GM04503 (cell line): ENCODE measurements around the gene C19orf12.
"Not testable (repeated sequence)": the region's sequence is repeated elsewhere in the genome, so short reads cannot be mapped to it uniquely, and the experiment has no call there.

Experiments used
- DNase-seq: peaks from one replicate; pipeline ENCODE4 v3.0.0-alpha.2; 2012; ENCODE audit warnings: low read depth

C19orf12 gene

GRCh38 chr19:29675120-29675649 lies 39.9 kb downstream of the C19orf12 start:
- no peak for DNase-seq

- DNase-seq = no peak
Observed at GRCh38 chr19:29674374-29675119, 40.5 kb downstream of the C19orf12 start.

- no peak for DNase-seq
Observed at GRCh38 chr19:29673451-29674371, 41.4 kb downstream of the C19orf12 start.

- no peak for DNase-seq
Observed at GRCh38 chr19:29672933-29673336, 42.1 kb downstream of the C19orf12 start.

GRCh38 chr19:29672319-29672932 lies 42.6 kb downstream of the C19orf12 start:
- no peak for DNase-seq

- no peak for DNase-seq
Observed at GRCh38 chr19:29671393-29672160, 43.5 kb downstream of the C19orf12 start.

- DNase-seq = not testable (repeated sequence)
Observed at GRCh38 chr19:29671026-29671392, 44.1 kb downstream of the C19orf12 start.

GRCh38 chr19:29670255-29670654 lies 44.8 kb downstream of the C19orf12 start:
- DNase-seq = no peak

GRCh38 chr19:29668746-29669609 lies 46.1 kb downstream of the C19orf12 start:
- no peak for DNase-seq

- no peak for DNase-seq
Observed at GRCh38 chr19:29667901-29668341, 47.1 kb downstream of the C19orf12 start.

GRCh38 chr19:29667387-29667783 lies 47.7 kb downstream of the C19orf12 start:
- no peak for DNase-seq

GRCh38 chr19:29666578-29667386 lies 48.3 kb downstream of the C19orf12 start:
- DNase-seq = no peak

GRCh38 chr19:29665826-29666577 lies 49.1 kb downstream of the C19orf12 start:
- DNase-seq = no peak

- no peak for DNase-seq
Observed at GRCh38 chr19:29665215-29665825, 49.7 kb downstream of the C19orf12 start, which contains the start of gene PLEKHF1. TSS of gene PLEKHF1 (plus strand) at chr19:29665461. CDS start at chr19:29673840, 8,379 bp downstream.

GRCh38 chr19:29664753-29665214 lies 50.3 kb downstream of the C19orf12 start:
- no peak for DNase-seq

GRCh38 chr19:29663861-29664752 lies 51.0 kb downstream of the C19orf12 start:
- DNase-seq = no peak
